ENCODE data around the gene ZWILCH.
"Not testable (repeated sequence)": the region's sequence is repeated elsewhere in the genome, so short reads cannot be mapped to it uniquely, and the experiment has no call there.

The ZWILCH gene

GRCh38 chr15:66504563-66505429 lies at the start of gene ZWILCH, which contains the start of gene RPL4:
TSS of gene ZWILCH (plus strand) at chr15:66505326. CDS start at chr15:66505339, 13 bp downstream.
TSS of gene RPL4 (minus strand) at chr15:66504855. CDS start at chr15:66504790, 65 bp downstream.
- peak; percentile 95 for DNase-seq (ENCODE audit: low spot score)

GRCh38 chr15:66456211-66456610 lies 48.9 kb upstream of the ZWILCH start:
- DNase-seq (ENCODE audit: low spot score): no peak

- DNase-seq (ENCODE audit: low spot score): peak; percentile 47
Observed at GRCh38 chr15:66459818-66460615, 45.1 kb upstream of the ZWILCH start.

- not testable (repeated sequence) for DNase-seq (ENCODE audit: low spot score)
Observed at GRCh38 chr15:66461294-66461693, 43.8 kb upstream of the ZWILCH start.

- DNase-seq (ENCODE audit: low spot score): peak; percentile 59
Observed at GRCh38 chr15:66461917-66462316, 43.2 kb upstream of the ZWILCH start.

- no peak for DNase-seq (ENCODE audit: low spot score)
Observed at GRCh38 chr15:66462627-66463026, 42.5 kb upstream of the ZWILCH start.

GRCh38 chr15:66465294-66465693 lies 39.8 kb upstream of the ZWILCH start:
- DNase-seq (ENCODE audit: low spot score): not testable (repeated sequence)

- DNase-seq (ENCODE audit: low spot score): not testable (repeated sequence)
Observed at GRCh38 chr15:66467162-66468040, 37.7 kb upstream of the ZWILCH start.

GRCh38 chr15:66470825-66471224 lies 34.3 kb upstream of the ZWILCH start:
- not testable (repeated sequence) for DNase-seq (ENCODE audit: low spot score)

GRCh38 chr15:66472176-66472999 lies 32.7 kb upstream of the ZWILCH start:
- no peak for DNase-seq (ENCODE audit: low spot score)

- DNase-seq (ENCODE audit: low spot score): no peak
Observed at GRCh38 chr15:66474135-66474534, 31.0 kb upstream of the ZWILCH start.

GRCh38 chr15:66474963-66475362 lies 30.2 kb upstream of the ZWILCH start:
- DNase-seq (ENCODE audit: low spot score): no peak

- DNase-seq (ENCODE audit: low spot score): no peak
Observed at GRCh38 chr15:66476535-66476934, 28.6 kb upstream of the ZWILCH start.

GRCh38 chr15:66477011-66477410 lies 28.1 kb upstream of the ZWILCH start:
- DNase-seq (ENCODE audit: low spot score): no peak

- DNase-seq (ENCODE audit: low spot score): no peak
Observed at GRCh38 chr15:66480267-66480666, 24.9 kb upstream of the ZWILCH start.

GRCh38 chr15:66481107-66481856 lies 23.8 kb upstream of the ZWILCH start:
- no peak for DNase-seq (ENCODE audit: low spot score)

- no peak for DNase-seq (ENCODE audit: low spot score)
Observed at GRCh38 chr15:66482539-66482938, 22.6 kb upstream of the ZWILCH start.

- DNase-seq (ENCODE audit: low spot score): peak; percentile 62
Observed at GRCh38 chr15:66483131-66483566, 22.0 kb upstream of the ZWILCH start.

- no peak for DNase-seq (ENCODE audit: low spot score)
Observed at GRCh38 chr15:66484539-66485112, 20.5 kb upstream of the ZWILCH start.

- no peak for DNase-seq (ENCODE audit: low spot score)
Observed at GRCh38 chr15:66486887-66487286, 18.2 kb upstream of the ZWILCH start.
